Transverse colon (tissue), 4 donors: ENCODE measurements around the gene POLA2. TPM values are rescaled to one million over a fixed set of nuclear protein-coding genes. Genes with fewer than 3 reads are reported as not detected.

ENCODE experiments used
- DNase-seq: peaks from one replicate; pipeline ENCODE4 v3.0.0-alpha.2; 2019
- H3K27ac ChIP-seq, 4 donors: fragments of 200-600 bp; sonication (generic); 2 replicates each; pipeline ENCODE4 v1.5.1; 2016 to 2018; ENCODE audit warnings: inconsistent platforms in 4 of 4
- H3K27me3 ChIP-seq: fragments of 200-600 bp; sonication (generic); 2 replicates; pipeline ENCODE4 v1.5.1; 2017; ENCODE audit warnings: inconsistent platforms
- H3K36me3 ChIP-seq, 4 donors: fragments of 200-600 bp; sonication (generic); 2 replicates each; pipeline ENCODE4 v1.5.1; 2017 to 2019; ENCODE audit warnings: inconsistent platforms in 4 of 4
- H3K4me1 ChIP-seq, 4 donors: fragments of 200-600 bp; sonication (generic); 2 replicates each; pipeline ENCODE4 v1.5.1; 2017 to 2020; ENCODE audit warnings: inconsistent platforms in 4 of 4
- H3K4me3 ChIP-seq, 4 donors: fragments of 200-600 bp; sonication (generic); 1 replicate in 1 of 4; 2 replicates in 3 of 4; pipeline versions ENCODE4 v1.5.1 to v1.6.1; 2017 to 2019; ENCODE audit warnings: inconsistent platforms in 4 of 4
- H3K9me3 ChIP-seq, 2 donors: fragments of 200-600 bp; sonication (generic); 2 replicates each; pipeline ENCODE4 v1.5.1; 2017 to 2019; ENCODE audit warnings: inconsistent platforms in 2 of 2
- EP300 ChIP-seq: sonication (generic); formaldehyde crosslinking; IDR thresholded peaks from one replicate; pipeline ENCODE4 v1.6.1; 2017; ENCODE audit warnings: antibody characterized with exemption, low read depth
- POLR2A ChIP-seq: fragments of 450-650 bp; IDR thresholded peaks from one replicate; pipeline ENCODE4 v1.6.1; 2016; ENCODE audit warnings: antibody characterized with exemption, mild to moderate bottlenecking, moderate library complexity
- POLR2AphosphoS5 ChIP-seq, 3 donors: sonication (generic); formaldehyde crosslinking; IDR thresholded peaks; one replicate each; pipeline ENCODE4 v1.6.1; 2016; ENCODE audit warnings: antibody characterized with exemption in 3 of 3
- WGBS, 2 donors: methylation state at CpG; one replicate each; pipeline ENCODE4 v1.1.5; 2018; ENCODE audit warnings: low coverage in 1 of 2; 5-methylcytosine and 5-hydroxymethylcytosine counted together
- in situ Hi-C, 4 donors: fragments of 200-750 bp; cut with MboI; loops; one replicate each; pipeline versions ENCODE4 v1.15.0 to v1.15.1; 2017; ENCODE audit warnings: low sequenced_read_pairs in 3 of 4, low pct_ligation_motif_present in 1 of 4, low pct_unique_long_range_greater_than_20kb in 1 of 4
- intact Hi-C: fragments of 100-400 bp; cut with DNase I; formaldehyde crosslinking; loops from one replicate; pipeline ENCODE4 v1.15.1; 2023; ENCODE audit warnings: low total_unique reads
- total RNA-seq, 4 donors: library from RNA; depleted of rRNA; stranded (reverse); fragments of >200 nt; gene quantifications; one replicate each; pipeline ENCODE4 v1.1.0, GENCODE V29; 2016
- TF ChIP-seq, protein P1 (sequence below), 5 experiments: fragments of 200-600 bp in 3 of 5; fragments of 450-650 bp in 2 of 5; sonication (generic) in 3 of 5; IDR thresholded peaks; 1 replicate in 2 of 5; 2 replicates in 3 of 5; pipeline ENCODE4 v1.5.1; 2016 to 2017; ENCODE audit warnings: antibody characterized with exemption in 5 of 5, inconsistent platforms in 3 of 5, mild to moderate bottlenecking in 2 of 5, moderate library complexity in 1 of 5

The POLA2 gene
- total RNA-seq, 4 donors from 2014 or later, result 3.0 to 17.5 (median 6.2) TPM

DNA sequence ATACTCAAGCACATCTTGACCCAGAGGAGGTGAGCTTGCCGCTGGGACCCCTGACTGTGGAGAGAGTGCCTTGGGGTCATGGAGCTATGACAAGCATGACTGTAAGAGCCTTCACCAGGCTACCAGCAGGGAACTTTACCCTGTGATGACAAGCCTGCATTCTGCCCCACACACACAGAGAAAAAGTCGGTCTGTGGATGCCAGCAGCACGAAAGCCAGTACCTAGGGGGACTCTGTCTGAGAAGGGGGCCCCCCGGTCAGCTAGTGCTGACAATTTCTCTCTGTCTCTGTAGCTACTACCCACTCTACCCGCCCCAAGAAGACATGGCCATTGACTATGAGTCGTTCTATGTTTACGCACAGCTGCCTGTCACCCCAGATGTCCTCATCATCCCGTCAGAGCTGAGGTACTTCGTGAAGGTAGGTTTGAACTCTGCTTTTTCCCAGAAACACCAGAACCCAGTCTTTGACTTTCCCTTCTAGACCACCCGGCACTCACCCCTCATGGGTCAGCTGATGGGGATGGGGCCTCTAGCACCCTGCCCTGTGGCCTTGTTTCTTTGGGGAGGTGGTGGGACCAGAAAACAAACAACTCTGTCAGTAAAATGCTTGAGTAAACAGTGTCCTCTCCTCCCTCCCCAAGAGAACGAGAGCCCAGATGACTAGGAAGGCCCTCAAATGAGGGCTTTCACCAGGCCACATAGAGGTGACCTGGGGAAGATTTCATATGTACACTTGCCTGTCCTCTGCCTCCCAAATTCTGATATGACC, 34.0 kb downstream of the POLA2 start:
- H3K4me1 ChIP-seq, result peaks cover 51 to 82% (median 64%) of the 10 kb centered on the region in 4 donors

DNA sequence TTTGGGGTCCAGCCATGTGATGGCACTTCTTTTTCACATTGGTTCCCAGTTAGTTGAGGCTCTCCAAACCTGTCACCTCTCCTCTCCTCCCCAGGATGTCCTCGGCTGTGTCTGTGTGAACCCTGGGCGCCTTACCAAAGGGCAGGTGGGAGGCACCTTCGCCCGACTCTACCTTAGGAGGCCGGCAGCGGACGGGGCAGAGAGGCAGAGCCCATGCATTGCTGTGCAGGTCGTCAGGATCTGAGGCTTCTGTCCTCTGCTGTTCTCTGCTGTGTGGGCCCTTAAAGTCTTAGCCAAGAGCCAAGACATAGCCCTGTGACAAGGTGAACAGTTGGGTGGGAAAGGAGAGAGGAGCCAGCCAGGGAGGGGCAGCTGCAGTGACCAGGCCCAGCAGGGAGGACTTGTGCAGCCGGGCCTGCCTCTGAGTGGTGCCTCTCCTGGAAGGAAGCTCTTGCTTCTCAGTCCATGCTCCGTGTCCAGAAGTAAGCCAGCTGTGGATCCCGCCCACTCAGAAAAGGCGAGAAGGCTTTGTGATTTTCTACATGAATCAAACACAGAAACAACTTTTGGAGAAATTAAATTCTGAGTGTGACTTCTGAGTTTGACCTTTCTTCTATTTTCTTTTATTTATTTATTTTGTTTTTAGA, 35.4 kb downstream of the POLA2 start:
- no peak for DNase-seq
- no peak for TF ChIP-seq POLR2A
- no peak for TF ChIP-seq EP300
- no peak for TF ChIP-seq POLR2AphosphoS5 (IDR thresholded peaks at IDR 0.05)
- TF ChIP-seq, protein P1, sequence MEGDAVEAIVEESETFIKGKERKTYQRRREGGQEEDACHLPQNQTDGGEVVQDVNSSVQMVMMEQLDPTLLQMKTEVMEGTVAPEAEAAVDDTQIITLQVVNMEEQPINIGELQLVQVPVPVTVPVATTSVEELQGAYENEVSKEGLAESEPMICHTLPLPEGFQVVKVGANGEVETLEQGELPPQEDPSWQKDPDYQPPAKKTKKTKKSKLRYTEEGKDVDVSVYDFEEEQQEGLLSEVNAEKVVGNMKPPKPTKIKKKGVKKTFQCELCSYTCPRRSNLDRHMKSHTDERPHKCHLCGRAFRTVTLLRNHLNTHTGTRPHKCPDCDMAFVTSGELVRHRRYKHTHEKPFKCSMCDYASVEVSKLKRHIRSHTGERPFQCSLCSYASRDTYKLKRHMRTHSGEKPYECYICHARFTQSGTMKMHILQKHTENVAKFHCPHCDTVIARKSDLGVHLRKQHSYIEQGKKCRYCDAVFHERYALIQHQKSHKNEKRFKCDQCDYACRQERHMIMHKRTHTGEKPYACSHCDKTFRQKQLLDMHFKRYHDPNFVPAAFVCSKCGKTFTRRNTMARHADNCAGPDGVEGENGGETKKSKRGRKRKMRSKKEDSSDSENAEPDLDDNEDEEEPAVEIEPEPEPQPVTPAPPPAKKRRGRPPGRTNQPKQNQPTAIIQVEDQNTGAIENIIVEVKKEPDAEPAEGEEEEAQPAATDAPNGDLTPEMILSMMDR (IDR thresholded peaks at IDR 0.05), result no peak
- H3K36me3 ChIP-seq, result no peaks in the 10 kb centered on the region
- intact Hi-C loops (no loop called here), in situ Hi-C loops (no loop called here)
- no peaks in the 10 kb centered on the region for H3K27me3 ChIP-seq
- H3K27ac ChIP-seq, result peak overlapping the region; percentile 86 to 90 (median 90)
- no peak overlapping the region for H3K4me3 ChIP-seq
- peaks cover 45 to 80% (median 55%) of the 10 kb centered on the region in 4 donors for H3K4me1 ChIP-seq
- no peaks in the 10 kb centered on the region for H3K9me3 ChIP-seq
- WGBS, 2 donors, result 86 to 90% methylated on average over 2 to 12 of the region's 12 CpGs

More for the DNA sequence above, 34.0 kb downstream of the POLA2 start:
- no peaks in the 10 kb centered on the region for H3K36me3 ChIP-seq
- TF ChIP-seq, protein P1 (IDR thresholded peaks at IDR 0.05), result no peak
- TF ChIP-seq POLR2AphosphoS5 (IDR thresholded peaks at IDR 0.05) (no peak), EP300 (no peak), POLR2A (no peak)
- no peaks in the 10 kb centered on the region for H3K9me3 ChIP-seq
- in situ Hi-C loops, result no loop called here
- H3K27ac ChIP-seq, result peak overlapping the region; percentile 86 to 90 (median 90)
- intact Hi-C loops, result no loop called here
- 86 to 100% methylated on average over 1 to 11 of the region's 11 CpGs for WGBS, 2 donors
- H3K27me3 ChIP-seq, result no peaks in the 10 kb centered on the region
- no peak for DNase-seq
- no peak overlapping the region for H3K4me3 ChIP-seq

DNA sequence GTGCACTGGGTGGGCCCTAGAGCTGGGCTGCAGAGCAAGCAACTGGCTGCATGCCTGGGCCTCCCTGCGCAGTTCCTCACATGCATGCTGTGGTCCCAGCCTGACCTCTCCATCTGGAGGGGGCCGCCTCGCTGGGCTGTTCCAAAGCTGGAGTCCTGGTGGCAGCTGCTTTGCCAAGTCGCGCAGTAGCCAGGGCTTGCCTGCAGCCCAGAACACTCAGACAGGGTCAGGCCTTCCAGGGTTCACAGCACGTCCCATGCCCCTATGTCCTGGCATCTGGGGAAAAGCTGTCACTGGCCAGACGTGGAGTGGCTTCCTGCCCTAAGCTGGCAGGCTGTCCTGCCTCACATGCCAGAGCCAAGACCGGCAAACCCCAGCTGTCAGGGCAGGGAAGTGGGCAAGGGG, 36.4 kb downstream of the POLA2 start:
- peak; percentile 63 for DNase-seq
- Histone ChIP-seq H3K4me1 (peaks cover 37 to 77% (median 48%) of the 10 kb centered on the region in 4 donors), H3K27me3 (no peaks in the 10 kb centered on the region), H3K4me3 (no peak overlapping the region), H3K36me3 (no peaks in the 10 kb centered on the region), H3K27ac (peak overlapping the region; percentile 86 to 90 (median 90)), H3K9me3 (no peaks in the 10 kb centered on the region)
- TF ChIP-seq POLR2AphosphoS5 (IDR thresholded peaks at IDR 0.05) (peak in 2 of 3 donors; percentile 55 to 69), EP300 (peak; percentile 0), POLR2A (no peak)
- in situ Hi-C loops (no loop called here), intact Hi-C loops (no loop called here)
- WGBS, 2 donors, result 57% methylated on average over 6 of the region's 8 CpGs; no CpG with 5 or more reads in 1 of the 2 donors

- Histone ChIP-seq H3K4me3 (no peak overlapping the region), H3K36me3 (no peaks in the 10 kb centered on the region), H3K9me3 (no peaks in the 10 kb centered on the region), H3K4me1 (peaks cover 32 to 71% (median 45%) of the 10 kb centered on the region in 4 donors), H3K27ac (peak overlapping the region; percentile 86 to 90 (median 90)), H3K27me3 (no peaks in the 10 kb centered on the region)
- WGBS, 2 donors, result 69 to 83% methylated on average over 5 to 12 of the region's 12 CpGs
- in situ Hi-C loops, result no loop called here
- TF ChIP-seq POLR2AphosphoS5 (IDR thresholded peaks at IDR 0.05), result peak in 1 of 3 donors; percentile 61
- no peak for TF ChIP-seq EP300
- peak; percentile 53 for DNase-seq
- intact Hi-C loops, result no loop called here
Measured at GRCh38 chr11:65298655-65299179, 37.0 kb downstream of the POLA2 start.
